WTC11 (cell line): Measurements from ENCODE around the gene FOXD3. TPM values are rescaled to one million over a fixed set of nuclear protein-coding genes. Genes with fewer than 3 reads are reported as not detected.

Source experiments
- ATAC-seq: fragments of 200-7000 bp; cut with Tn5 transposase; 2 replicates; pipeline ENCODE4 v1.10.0; 2021; ENCODE audit warnings: mild to moderate bottlenecking, moderate library complexity
- CTCF ChIA-PET: fragments of 300-600 bp; sonication (Branson Sonifier 250); formaldehyde crosslinking; loops from one replicate; lab custom pipeline; 2021; ENCODE audit warnings: antibody characterized with exemption; lab: Charles Lee
- POLR2A ChIA-PET: fragments of 350-600 bp; sonication (Branson Sonifier 250); formaldehyde crosslinking; loops from one replicate; lab custom pipeline; 2021; ENCODE audit warnings: antibody characterized with exemption; lab: Charles Lee
- DNase-seq: peaks from one replicate; pipeline ENCODE4 v3.0.0; 2021; ENCODE audit warnings: low spot score
- H3K27ac Mint-ChIP-seq: 2 replicates; pipeline ENCODE4 v1.8.0; 2021; ENCODE audit warnings: mixed read lengths
- H3K27me3 Mint-ChIP-seq: 2 replicates; pipeline ENCODE4 v1.8.0; 2021; ENCODE audit warnings: low read depth, mild to moderate bottlenecking, moderate library complexity, mixed read lengths
- H3K36me3 Mint-ChIP-seq: 2 replicates; pipeline ENCODE4 v1.8.0; 2021; ENCODE audit warnings: mixed read lengths
- H3K4me1 Mint-ChIP-seq: 2 replicates; pipeline ENCODE4 v1.8.0; 2022; ENCODE audit warnings: mixed read lengths
- H3K4me3 Mint-ChIP-seq: 2 replicates; pipeline ENCODE4 v1.8.0; 2021; ENCODE audit warnings: mild to moderate bottlenecking, moderate library complexity, mixed read lengths
- H3K9me3 Mint-ChIP-seq: 2 replicates; pipeline ENCODE4 v1.8.0; 2021; ENCODE audit warnings: mixed read lengths
- AR ChIP-seq: fragments of 250-450 bp; sonication (Bioruptor Pico); IDR thresholded peaks from 2 replicates; pipeline ENCODE4 v1.9.0; 2021; ENCODE audit warnings: mild to moderate bottlenecking
- CBFB ChIP-seq: sonication (generic); formaldehyde crosslinking; IDR thresholded peaks from 2 replicates; pipeline ENCODE4 v1.8.1; 2022; ENCODE audit warnings: mild to moderate bottlenecking, low read depth, missing genetic modification reagents
- E2F1 ChIP-seq: sonication (generic); formaldehyde crosslinking; IDR thresholded peaks from 2 replicates; pipeline ENCODE4 v1.8.0; 2022; ENCODE audit warnings: mild to moderate bottlenecking, missing genetic modification reagents
- E2F4 ChIP-seq: sonication (generic); formaldehyde crosslinking; IDR thresholded peaks from 2 replicates; pipeline ENCODE4 v1.8.1; 2022; ENCODE audit warnings: low read depth, mild to moderate bottlenecking, moderate library complexity, missing genetic modification reagents, borderline replicate concordance
- ELF4 ChIP-seq: sonication (generic); formaldehyde crosslinking; IDR thresholded peaks from 2 replicates; pipeline ENCODE4 v1.8.1; 2022; ENCODE audit warnings: low read depth, mild to moderate bottlenecking, moderate library complexity, missing genetic modification reagents
- EMX1 ChIP-seq: fragments of 250-450 bp; sonication (Bioruptor Pico); IDR thresholded peaks from 2 replicates; pipeline ENCODE4 v1.8.0; 2021; ENCODE audit warnings: mild to moderate bottlenecking
- FOXK1 ChIP-seq: sonication (generic); formaldehyde crosslinking; IDR thresholded peaks from 2 replicates; pipeline ENCODE4 v1.8.0; 2022; ENCODE audit warnings: mild to moderate bottlenecking, moderate library complexity, missing genetic modification reagents
- FOXP1 ChIP-seq: sonication (generic); formaldehyde crosslinking; IDR thresholded peaks from 2 replicates; pipeline ENCODE4 v1.8.0; 2022; ENCODE audit warnings: missing genetic modification reagents, mild to moderate bottlenecking, moderate library complexity, borderline replicate concordance
- GRHL2 ChIP-seq: fragments of 250-450 bp; sonication (Bioruptor Pico); IDR thresholded peaks from 2 replicates; pipeline ENCODE4 v1.8.0; 2022; ENCODE audit warnings: mild to moderate bottlenecking, moderate library complexity; ENCODE audit not compliant: insufficient replicate concordance, severe bottlenecking
- HMGXB4 ChIP-seq: sonication (generic); formaldehyde crosslinking; IDR thresholded peaks from 2 replicates; pipeline ENCODE4 v1.8.1; 2023; ENCODE audit warnings: mild to moderate bottlenecking, moderate library complexity, missing genetic modification reagents
- MXD4 ChIP-seq: fragments of 250-450 bp; sonication (Bioruptor Pico); IDR thresholded peaks from 2 replicates; pipeline ENCODE4 v1.8.0; 2021; ENCODE audit warnings: mild to moderate bottlenecking, moderate library complexity, borderline replicate concordance
- NFE2L1 ChIP-seq: sonication (generic); formaldehyde crosslinking; IDR thresholded peaks from 2 replicates; pipeline ENCODE4 v1.8.1; 2023; ENCODE audit warnings: missing genetic modification reagents
- NFYB ChIP-seq: sonication (generic); formaldehyde crosslinking; conservative IDR thresholded peaks from 2 replicates; pipeline ENCODE4 v1.8.0; 2022; ENCODE audit warnings: low read depth, missing genetic modification reagents
- NR1H2 ChIP-seq: sonication (generic); formaldehyde crosslinking; IDR thresholded peaks from 2 replicates; pipeline ENCODE4 v1.9.0; 2021; ENCODE audit warnings: mild to moderate bottlenecking, moderate library complexity, missing genetic modification reagents
- OVOL2 ChIP-seq: fragments of 250-450 bp; sonication (Bioruptor Pico); IDR thresholded peaks from 2 replicates; pipeline ENCODE4 v1.9.0; 2021; ENCODE audit warnings: mild to moderate bottlenecking, borderline replicate concordance
- PRRX2 ChIP-seq: fragments of 250-450 bp; sonication (Bioruptor Pico); IDR thresholded peaks from 2 replicates; pipeline ENCODE4 v1.8.0; 2021; ENCODE audit warnings: mild to moderate bottlenecking
- SMAD3 ChIP-seq: sonication (generic); formaldehyde crosslinking; IDR thresholded peaks from 2 replicates; pipeline ENCODE4 v1.8.0; 2022; ENCODE audit warnings: missing genetic modification reagents, mild to moderate bottlenecking, borderline replicate concordance
- ZBTB21 ChIP-seq: sonication (generic); formaldehyde crosslinking; IDR thresholded peaks from 2 replicates; pipeline ENCODE4 v1.8.1; 2023; ENCODE audit warnings: mild to moderate bottlenecking, missing genetic modification reagents, borderline replicate concordance
- ZBTB43 ChIP-seq: sonication (generic); formaldehyde crosslinking; IDR thresholded peaks from 2 replicates; pipeline ENCODE4 v1.8.1; 2023; ENCODE audit warnings: mild to moderate bottlenecking, missing genetic modification reagents
- ZNF232 ChIP-seq: sonication (generic); formaldehyde crosslinking; IDR thresholded peaks from 2 replicates; pipeline ENCODE4 v1.8.0; 2022; ENCODE audit warnings: mild to moderate bottlenecking, missing genetic modification reagents
- ZNF317 ChIP-seq: sonication (generic); formaldehyde crosslinking; IDR thresholded peaks from 2 replicates; pipeline ENCODE4 v1.8.1; 2023; ENCODE audit warnings: low read depth, mild to moderate bottlenecking, moderate library complexity, missing genetic modification reagents, borderline replicate concordance
- ZNF423 ChIP-seq: fragments of 250-450 bp; sonication (Bioruptor Pico); IDR thresholded peaks from 2 replicates; pipeline ENCODE4 v2.1.2; 2022; ENCODE audit warnings: mild to moderate bottlenecking, moderate library complexity
- ZNF532 ChIP-seq: fragments of 250-450 bp; sonication (Bioruptor Pico); IDR thresholded peaks from 2 replicates; pipeline ENCODE4 v1.9.0; 2021; ENCODE audit warnings: mild to moderate bottlenecking, borderline replicate concordance
- ZNF671 ChIP-seq: fragments of 250-450 bp; sonication (Bioruptor Pico); IDR thresholded peaks from 2 replicates; pipeline ENCODE4 v1.8.0; 2021; ENCODE audit warnings: mild to moderate bottlenecking
- total RNA-seq: library from RNA; stranded (reverse); gene quantifications from 3 replicates; pipeline ENCODE4 v1.2.3, GENCODE V29; 2021

Gene FOXD3
- total RNA-seq, 1 experiment from 2014 or later = 27.5 TPM

GRCh38 chr1:63281753-63282152, 40.6 kb upstream of the FOXD3 start:
- no peak for TF ChIP-seq FOXK1 (CRISPR knock-in tag)
- TF ChIP-seq E2F1 = no peak
- TF ChIP-seq GRHL2 (CRISPR knock-in tag) = no peak
- no peak for TF ChIP-seq ZNF423 (CRISPR knock-in tag)
- no peak for TF ChIP-seq ZNF232
- TF ChIP-seq, all 79 proteins: peak for 0
- POLR2A ChIA-PET = no interaction called here
- Mint-ChIP-seq H3K27me3 (no peaks in the 10 kb centered on the region; the same call in 1 of the 2 replicates), H3K9me3 (peaks cover 3% of the 10 kb centered on the region), H3K4me1 (peaks cover 13% of the 10 kb centered on the region), H3K27ac (no peak overlapping the region), H3K4me3 (no peak overlapping the region), H3K36me3 (no peaks in the 10 kb centered on the region)
- no peak for DNase-seq
- ATAC-seq = no peak
- CTCF ChIA-PET = interaction anchor here (0.7 to 1.5 kb wide), 3 partner anchors 16 to 1138 kb away, joined by 3 read pairs; no protein-coding TSS in a partner anchor

GRCh38 chr1:63289135-63289534, 33.2 kb upstream of the FOXD3 start:
- no peak overlapping the region for H3K4me3 Mint-ChIP-seq
- H3K4me1 Mint-ChIP-seq = peaks cover 3% of the 10 kb centered on the region
- no peak for ATAC-seq
- H3K27ac Mint-ChIP-seq = no peak overlapping the region
- H3K9me3 Mint-ChIP-seq = peaks cover 45% of the 10 kb centered on the region
- ChIA-PET POLR2A (no interaction called here), CTCF (no interaction called here)
- TF ChIP-seq NFYB (CRISPR knock-in tag) (no peak), EMX1 (CRISPR knock-in tag) (no peak), PRRX2 (CRISPR knock-in tag) (no peak), AR (CRISPR knock-in tag) (no peak), ZNF532 (CRISPR knock-in tag) (no peak), NR1H2 (CRISPR knock-in tag) (no peak), HMGXB4 (no peak), CBFB (CRISPR knock-in tag) (no peak), OVOL2 (CRISPR knock-in tag) (no peak), ZNF317 (CRISPR knock-in tag) (no peak), MXD4 (no peak), ELF4 (CRISPR knock-in tag) (no peak), ZBTB43 (no peak), ZBTB21 (CRISPR knock-in tag) (no peak), SMAD3 (CRISPR knock-in tag) (no peak), E2F4 (CRISPR knock-in tag) (no peak), ZNF671 (CRISPR knock-in tag) (no peak), FOXP1 (CRISPR knock-in tag) (no peak), NFE2L1 (no peak)
- peaks cover 4% of the 10 kb centered on the region; the same call in 1 of the 2 replicates for H3K27me3 Mint-ChIP-seq
- peaks cover 35% of the 10 kb centered on the region for H3K36me3 Mint-ChIP-seq
- no peak for DNase-seq
